Stimulated activated naive B cell treated with anti-CD40 and anti-IgM and Interleukin-4, amounts not matched to agents 10 μg/mL and 1 μg/mL and 100 μg/mL, for 72 hours (primary cell): ENCODE data around the gene KCNMB1.

ENCODE experiments used
- ATAC-seq, 2 donors: fragments of 150-1000 bp; cut with Tn5 transposase; replicated peaks; 2 replicates each; pipeline ENCODE4 v1.10.0; 2021; ENCODE audit warnings: moderate library complexity in 1 of 2
- DNase-seq: peaks from one replicate; pipeline ENCODE4 v3.0.0; 2021
- H3K27ac Mint-ChIP-seq: one replicate; pipeline ENCODE4 v1.8.0; 2022; ENCODE audit warnings: mild to moderate bottlenecking, mixed read lengths
- H3K27me3 Mint-ChIP-seq, 2 donors: one replicate each; pipeline ENCODE4 v1.8.0; 2022; ENCODE audit warnings: mixed read lengths in 2 of 2
- H3K36me3 Mint-ChIP-seq, 2 donors: one replicate each; pipeline ENCODE4 v1.8.0; 2022; ENCODE audit warnings: mixed read lengths in 2 of 2, mild to moderate bottlenecking in 1 of 2
- H3K4me1 Mint-ChIP-seq, 2 donors: one replicate each; pipeline ENCODE4 v1.8.0; 2022; ENCODE audit warnings: mixed read lengths in 2 of 2, mild to moderate bottlenecking in 1 of 2
- H3K4me3 Mint-ChIP-seq, 2 donors: one replicate each; pipeline ENCODE4 v1.8.0; 2022; ENCODE audit warnings: mild to moderate bottlenecking in 2 of 2, mixed read lengths in 2 of 2, moderate library complexity in 1 of 2
- H3K9me3 Mint-ChIP-seq, 2 donors: one replicate each; pipeline ENCODE4 v1.8.0; 2022; ENCODE audit warnings: mixed read lengths in 2 of 2, mild to moderate bottlenecking in 1 of 2

KCNMB1 gene

DNA sequence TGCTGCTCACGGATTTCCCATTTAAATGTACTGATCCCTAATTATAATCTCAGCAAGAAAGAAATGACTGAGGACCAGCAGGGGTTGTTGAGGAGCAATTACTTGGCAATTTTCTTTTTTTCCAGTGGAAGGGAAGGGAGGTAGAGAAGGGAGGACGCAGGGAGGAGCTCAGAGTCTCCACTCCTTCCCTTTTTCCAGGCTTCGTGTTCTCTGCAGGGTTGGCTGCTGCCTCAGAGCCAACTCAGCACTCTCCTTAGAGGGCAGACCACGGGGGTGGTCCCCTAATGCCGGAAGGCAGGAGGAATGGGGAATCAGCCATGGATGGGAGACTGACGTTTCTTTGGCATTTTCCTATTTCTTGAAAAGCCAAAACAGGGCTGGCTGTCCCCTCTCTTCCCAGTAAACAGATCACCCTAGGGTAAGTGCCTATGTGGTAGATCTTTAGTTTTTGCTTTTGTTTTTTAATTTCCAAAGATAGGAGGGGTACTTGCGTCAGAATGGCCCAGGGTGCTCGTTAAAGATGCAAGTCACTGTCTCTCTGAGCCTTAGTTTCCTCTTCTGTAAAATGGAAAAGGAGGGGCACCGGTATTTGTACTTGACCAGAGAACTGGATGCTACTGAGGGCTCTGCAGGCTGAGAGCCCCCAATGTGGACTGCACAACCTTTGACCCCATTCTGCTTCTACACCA lies 52.0 kb downstream of the KCNMB1 start:
- no peaks in the 10 kb centered on the region for H3K27me3 Mint-ChIP-seq
- H3K36me3 Mint-ChIP-seq: no peaks in the 10 kb centered on the region
- no peak overlapping the region for H3K27ac Mint-ChIP-seq
- ATAC-seq (no peak), DNase-seq (no peak)
- H3K9me3 Mint-ChIP-seq: no peaks in the 10 kb centered on the region
- H3K4me3 Mint-ChIP-seq: no peak overlapping the region
- peaks cover 41 to 50% of the 10 kb centered on the region in 2 donors for H3K4me1 Mint-ChIP-seq

DNA sequence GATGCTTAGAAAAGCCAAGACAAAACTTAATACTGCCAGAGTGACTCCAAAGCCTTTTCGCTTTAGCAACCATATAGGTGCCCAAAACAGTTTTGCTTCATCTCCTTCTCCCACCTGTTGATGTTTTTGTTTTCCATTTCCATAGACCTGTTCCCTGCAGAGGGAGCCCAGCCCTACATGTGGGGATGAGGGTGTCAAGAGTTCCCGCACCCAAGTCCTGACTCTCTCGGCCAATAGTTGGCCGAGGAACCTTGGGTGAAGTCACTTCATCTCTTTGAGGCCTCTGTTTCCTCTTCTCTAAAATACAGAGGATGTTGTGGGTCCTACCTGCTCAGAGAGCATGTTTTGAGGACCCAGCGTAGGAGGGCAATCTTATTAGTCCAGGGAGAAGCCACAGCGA lies 53.1 kb downstream of the KCNMB1 start:
- DNase-seq (no peak), ATAC-seq (no peak)
- H3K4me1 Mint-ChIP-seq: peaks cover 50 to 51% of the 10 kb centered on the region in 2 donors
- H3K4me3 Mint-ChIP-seq: no peak overlapping the region
- H3K27me3 Mint-ChIP-seq: no peaks in the 10 kb centered on the region
- H3K9me3 Mint-ChIP-seq: no peaks in the 10 kb centered on the region
- H3K27ac Mint-ChIP-seq: no peak overlapping the region
- H3K36me3 Mint-ChIP-seq: no peaks in the 10 kb centered on the region

DNA sequence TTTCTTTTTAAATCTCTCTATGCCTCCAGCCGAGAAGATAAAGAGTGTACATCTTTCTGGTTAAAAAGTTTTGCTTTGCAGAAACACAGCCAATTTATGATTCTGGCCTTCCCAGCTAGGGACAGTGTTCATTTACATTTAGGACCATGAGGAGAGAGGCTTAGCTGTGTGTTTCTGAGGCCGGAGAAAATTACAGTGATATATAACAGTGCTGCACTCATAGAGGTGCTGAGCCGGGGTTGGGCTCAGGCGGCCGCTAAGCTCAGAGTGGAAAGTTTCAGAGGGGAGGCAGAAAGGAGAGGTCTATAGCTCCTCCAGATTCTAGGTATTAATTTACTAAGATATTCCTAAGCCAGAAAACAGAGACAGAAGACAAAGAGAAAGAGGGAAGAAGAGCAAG lies 54.5 kb downstream of the KCNMB1 start:
- Mint-ChIP-seq H3K36me3 (no peaks in the 10 kb centered on the region), H3K27me3 (no peaks in the 10 kb centered on the region), H3K9me3 (no peaks in the 10 kb centered on the region), H3K27ac (peak overlapping the region; percentile 53), H3K4me3 (no peak overlapping the region), H3K4me1 (peaks cover 44 to 51% of the 10 kb centered on the region in 2 donors)
- no peak for DNase-seq
- ATAC-seq: no peak

DNA sequence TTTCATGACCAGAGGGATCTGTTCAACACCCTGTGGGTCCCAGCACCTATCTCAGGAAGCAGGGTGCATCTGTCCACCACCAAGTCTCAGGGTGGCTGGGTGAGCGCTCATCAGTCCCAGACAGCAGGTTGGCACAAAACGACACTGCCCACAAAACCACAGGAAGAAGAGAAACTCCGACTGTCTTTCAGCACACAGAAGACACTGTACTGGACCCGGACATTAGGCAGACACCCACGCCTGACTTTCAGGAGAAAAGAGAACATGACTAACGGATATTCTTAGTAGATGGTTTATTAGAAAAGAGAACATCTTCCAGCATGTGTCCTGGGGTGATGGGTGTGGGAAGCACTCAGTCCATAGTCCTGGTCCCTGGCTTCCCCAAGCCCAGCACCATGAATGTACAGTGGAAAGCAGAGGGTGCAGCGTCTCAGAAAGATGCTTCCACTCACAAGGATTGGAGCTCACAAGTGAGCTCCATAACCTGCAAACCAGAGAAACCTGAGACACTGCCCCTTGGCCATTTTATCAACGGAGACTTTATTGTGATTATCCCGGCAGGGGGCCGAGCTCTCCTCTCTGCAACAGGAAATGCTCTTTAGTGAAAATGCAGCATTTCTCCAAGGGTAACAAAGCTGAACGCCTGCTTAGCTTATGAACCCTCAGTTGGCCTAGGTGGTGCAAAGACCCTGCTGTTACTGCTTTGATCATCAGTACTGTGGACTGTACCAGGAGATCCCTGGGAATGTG lies 55.8 kb downstream of the KCNMB1 start:
- H3K27ac Mint-ChIP-seq: peak overlapping the region; percentile 77
- no peaks in the 10 kb centered on the region for H3K36me3 Mint-ChIP-seq
- H3K27me3 Mint-ChIP-seq: no peaks in the 10 kb centered on the region
- DNase-seq (peak; percentile 58), ATAC-seq (peak; percentile 58 to 67)
- no peaks in the 10 kb centered on the region for H3K9me3 Mint-ChIP-seq
- H3K4me3 Mint-ChIP-seq: peak overlapping the region; percentile 57 to 60
- peaks cover 31 to 40% of the 10 kb centered on the region in 2 donors for H3K4me1 Mint-ChIP-seq

DNA sequence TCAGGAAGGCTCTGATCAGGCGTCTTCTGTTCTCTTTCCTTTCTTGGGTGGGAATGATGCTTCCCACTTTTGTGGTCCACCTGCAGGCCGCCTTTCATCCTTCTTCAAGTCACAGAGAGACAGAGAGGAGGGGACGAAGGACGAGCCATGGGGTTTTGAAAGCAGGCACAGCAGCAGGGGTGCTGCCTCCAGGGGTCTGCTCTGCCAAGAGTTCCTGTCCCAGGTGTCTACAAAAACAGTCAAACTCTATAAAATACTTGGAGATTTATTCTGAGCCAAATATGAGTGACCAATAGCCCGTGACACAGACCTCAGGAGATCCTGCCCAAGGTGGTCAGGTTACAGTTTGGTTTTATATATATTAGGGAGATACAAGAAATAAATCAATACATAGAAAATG lies 57.1 kb downstream of the KCNMB1 start:
- ATAC-seq: no peak
- peak overlapping the region in 1 of 2 donors; percentile 52 for H3K4me3 Mint-ChIP-seq
- DNase-seq: no peak
- peaks cover 28 to 40% of the 10 kb centered on the region in 2 donors for H3K4me1 Mint-ChIP-seq
- no peak overlapping the region for H3K27ac Mint-ChIP-seq
- H3K9me3 Mint-ChIP-seq: no peaks in the 10 kb centered on the region
- H3K27me3 Mint-ChIP-seq: no peaks in the 10 kb centered on the region
- no peaks in the 10 kb centered on the region for H3K36me3 Mint-ChIP-seq

DNA sequence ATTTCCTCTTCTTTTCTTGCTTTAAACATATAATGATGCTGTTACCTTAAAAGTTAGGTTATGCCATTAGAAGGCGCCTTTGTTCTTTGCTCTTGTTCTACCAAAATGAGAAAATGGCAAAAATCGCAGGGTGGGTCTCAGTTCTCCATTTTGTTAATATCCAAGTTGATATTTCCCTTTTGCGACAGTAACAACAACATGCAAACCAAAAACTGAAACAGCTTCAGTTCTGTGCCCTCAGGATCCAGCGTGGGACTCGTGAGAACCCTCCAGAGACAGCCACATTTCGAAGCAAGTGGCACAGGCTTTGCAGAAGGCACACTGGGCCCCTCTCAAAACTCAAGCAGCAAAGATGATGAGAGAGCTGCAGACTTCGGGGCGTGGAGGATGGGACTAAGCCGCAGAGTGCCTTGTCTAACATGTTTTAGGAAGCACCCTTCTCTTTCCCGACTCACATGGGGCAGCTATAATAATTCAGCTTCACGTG lies 58.6 kb downstream of the KCNMB1 start:
- peak overlapping the region; percentile 76 to 78 for H3K4me3 Mint-ChIP-seq
- no peak overlapping the region for H3K27ac Mint-ChIP-seq
- peaks cover 17 to 38% of the 10 kb centered on the region in 2 donors for H3K4me1 Mint-ChIP-seq
- H3K9me3 Mint-ChIP-seq: no peaks in the 10 kb centered on the region
- ATAC-seq (peak in 1 of 2 donors; percentile 19), DNase-seq (peak; percentile 41)
- no peaks in the 10 kb centered on the region for H3K27me3 Mint-ChIP-seq
- H3K36me3 Mint-ChIP-seq: no peaks in the 10 kb centered on the region

DNA sequence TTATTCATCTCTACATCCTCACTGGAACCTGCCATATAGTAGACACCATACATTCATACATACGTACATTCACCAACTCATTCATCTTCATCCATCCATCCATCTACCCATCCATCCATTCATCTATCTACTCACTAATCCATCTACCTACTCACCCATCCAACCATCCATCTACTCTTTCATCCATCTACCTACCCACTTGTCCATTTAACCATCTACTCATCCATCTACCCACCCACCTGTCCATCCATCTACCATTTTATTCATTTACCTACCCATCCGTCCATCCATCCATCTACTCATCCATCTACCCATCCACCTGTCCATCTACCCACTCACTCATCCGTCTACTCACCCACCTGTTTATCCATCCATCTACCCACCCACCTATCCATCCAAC lies 59.6 kb downstream of the KCNMB1 start:
- Mint-ChIP-seq H3K4me3 (no peak overlapping the region), H3K27ac (no peak overlapping the region), H3K9me3 (peaks cover 2% of the 10 kb centered on the region in 2 donors), H3K4me1 (peaks cover 17 to 38% of the 10 kb centered on the region in 2 donors), H3K36me3 (no peaks in the 10 kb centered on the region), H3K27me3 (no peaks in the 10 kb centered on the region)
- ATAC-seq (no peak), DNase-seq (no peak)

DNA sequence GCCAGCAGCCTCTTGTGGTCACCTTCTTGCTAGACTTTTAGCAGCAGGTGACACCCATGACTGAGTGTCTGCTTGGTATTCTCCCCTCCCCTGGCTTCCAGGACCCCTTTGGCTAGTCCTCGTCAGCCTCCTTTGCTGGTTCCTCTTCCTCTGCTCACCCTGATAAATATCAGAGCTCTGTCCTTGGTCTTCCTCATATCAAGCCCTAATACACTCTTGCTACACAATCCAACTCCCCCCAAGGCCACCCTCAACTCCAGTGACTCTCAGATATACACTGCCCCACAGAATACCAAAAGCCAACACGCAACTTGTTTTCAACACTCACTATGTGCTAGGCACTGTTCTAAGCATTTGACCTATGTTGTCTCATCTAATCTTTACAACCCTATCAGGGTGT lies 61.3 kb downstream of the KCNMB1 start:
- Mint-ChIP-seq H3K27me3 (no peaks in the 10 kb centered on the region), H3K9me3 (peaks cover 2 to 4% of the 10 kb centered on the region in 2 donors), H3K4me1 (peaks cover 21 to 27% of the 10 kb centered on the region in 2 donors), H3K4me3 (no peak overlapping the region), H3K27ac (no peak overlapping the region), H3K36me3 (no peaks in the 10 kb centered on the region)
- ATAC-seq: no peak
- DNase-seq: no peak

DNA sequence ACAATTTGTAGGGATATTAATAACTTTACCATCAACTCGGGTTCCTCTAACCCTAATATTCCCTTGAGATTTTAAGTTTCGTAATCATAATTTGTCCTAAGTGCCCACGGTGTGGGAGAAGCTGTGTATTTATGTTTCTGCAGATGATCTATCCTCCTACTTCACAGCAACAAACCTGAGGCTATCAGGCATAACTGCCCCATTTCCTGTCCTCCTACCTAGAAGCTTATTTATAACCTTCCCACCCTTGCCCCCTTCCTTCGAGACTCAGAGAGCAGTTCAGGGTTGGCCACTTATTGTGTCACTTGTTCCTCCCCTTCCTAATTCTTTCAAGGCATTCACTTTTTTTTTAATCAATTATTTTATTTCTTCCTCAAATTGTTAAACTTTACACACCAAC lies 62.0 kb downstream of the KCNMB1 start:
- no peaks in the 10 kb centered on the region for H3K36me3 Mint-ChIP-seq
- peaks cover 21 to 25% of the 10 kb centered on the region in 2 donors for H3K4me1 Mint-ChIP-seq
- peaks cover 2 to 4% of the 10 kb centered on the region in 2 donors for H3K9me3 Mint-ChIP-seq
- DNase-seq (peak; percentile 26), ATAC-seq (peak; percentile 27 to 38)
- no peaks in the 10 kb centered on the region for H3K27me3 Mint-ChIP-seq
- H3K27ac Mint-ChIP-seq: no peak overlapping the region
- H3K4me3 Mint-ChIP-seq: no peak overlapping the region
